CD4-positive, CD25-positive, alpha-beta regulatory T cell (primary cell): ENCODE data around the gene WNT4. TPM values are rescaled to one million over a fixed set of nuclear protein-coding genes. Genes with fewer than 3 reads are reported as not detected.
A peak's percentile ranks its signal among the peaks of the same experiment; 100 is the strongest.

ENCODE experiments used
- ATAC-seq, 2 donors: fragments of 150-1000 bp; cut with Tn5 transposase; one replicate each; pipeline ENCODE4 v1.10.0; 2021; ENCODE audit warnings: low read depth in 2 of 2, moderate number of reproducible peaks in 2 of 2, moderate library complexity in 1 of 2
- DNase-seq, 3 donors: peaks; one replicate each; pipeline versions ENCODE4 v3.0.0 to v3.0.0-alpha.2; 2012 to 2022; ENCODE audit warnings: mixed read lengths in 1 of 3
- H3K27ac ChIP-seq: one replicate; pipeline ENCODE4 v1.7.0; 2013; ENCODE audit warnings: mild to moderate bottlenecking, low read length; ENCODE audit not compliant: insufficient read depth, poor library complexity, severe bottlenecking
- H3K27me3 ChIP-seq: one replicate; pipeline ENCODE4 v1.7.0; 2013; ENCODE audit warnings: low read length; ENCODE audit not compliant: control insufficient read depth, insufficient read depth
- H3K36me3 ChIP-seq: one replicate; pipeline ENCODE4 v1.7.0; 2013; ENCODE audit warnings: mild to moderate bottlenecking, low read length, moderate library complexity; ENCODE audit not compliant: control insufficient read depth, insufficient read depth
- H3K4me1 ChIP-seq: 2 replicates; pipeline ENCODE4 v1.7.0; 2013; ENCODE audit warnings: mild to moderate bottlenecking, low read length; ENCODE audit not compliant: insufficient read depth, control insufficient read depth, poor library complexity, severe bottlenecking
- H3K4me3 ChIP-seq: one replicate; pipeline ENCODE4 v1.7.0; 2013; ENCODE audit warnings: low read depth, mild to moderate bottlenecking, low read length, moderate library complexity
- H3K9me3 ChIP-seq, 2 experiments: 1 replicate in 1 of 2; 2 replicates in 1 of 2; pipeline ENCODE4 v1.7.0; 2013; ENCODE audit warnings: low read length in 2 of 2, mild to moderate bottlenecking in 1 of 2, moderate library complexity in 1 of 2; ENCODE audit not compliant: control insufficient read depth in 2 of 2
- H3K27ac Mint-ChIP-seq, 3 donors: one replicate each; pipeline ENCODE4 v1.8.0; 2020 to 2022; ENCODE audit warnings: mild to moderate bottlenecking in 3 of 3, mixed read lengths in 3 of 3, moderate library complexity in 2 of 3
- H3K27me3 Mint-ChIP-seq: one replicate; pipeline ENCODE4 v1.8.0; 2022; ENCODE audit warnings: mild to moderate bottlenecking, mixed read lengths
- H3K36me3 Mint-ChIP-seq: one replicate; pipeline ENCODE4 v1.8.0; 2020; ENCODE audit warnings: mixed read lengths
- H3K4me1 Mint-ChIP-seq, 4 donors: one replicate each; pipeline ENCODE4 v1.8.0; 2020 to 2022; ENCODE audit warnings: mixed read lengths in 4 of 4, mild to moderate bottlenecking in 1 of 4
- H3K4me3 Mint-ChIP-seq, 4 donors: one replicate each; pipeline ENCODE4 v1.8.0; 2020 to 2022; ENCODE audit warnings: mild to moderate bottlenecking in 4 of 4, mixed read lengths in 4 of 4, moderate library complexity in 3 of 4
- H3K9me3 Mint-ChIP-seq, 7 donors: one replicate each; pipeline ENCODE4 v1.8.0; 2020 to 2022; ENCODE audit warnings: mixed read lengths in 7 of 7, mild to moderate bottlenecking in 3 of 7, moderate library complexity in 2 of 7
- polyA plus RNA-seq, 4 donors: library from polyadenylated mRNA; unstranded; fragments of 300-500 nt; fragmentation: Illumina TruSeq; gene quantifications; one replicate each; pipeline ENCODE4 v1.2.3, GENCODE V29; 2021
- total RNA-seq: library from RNA; stranded (reverse); gene quantifications from one replicate; pipeline ENCODE4 v1.2.3, GENCODE V29; 2022

Gene WNT4
- total and polyA plus RNA-seq, 5 donors from 2014 or later: 0.06 to 0.13 TPM; not detected in 3

- H3K36me3 Mint-ChIP-seq: no peaks in the 10 kb centered on the region
- H3K9me3 Mint-ChIP-seq: no peaks in the 10 kb centered on the region
- H3K4me3 Mint-ChIP-seq: no peak overlapping the region
- H3K4me1 ChIP-seq: no peaks in the 10 kb centered on the region
- H3K27me3 ChIP-seq: no peaks in the 10 kb centered on the region
- DNase-seq (no peak), ATAC-seq (no peak)
- no peak overlapping the region for H3K4me3 ChIP-seq
- H3K9me3 ChIP-seq: no peaks in the 10 kb centered on the region
- no peak overlapping the region for H3K27ac ChIP-seq
- no peak overlapping the region for H3K27ac Mint-ChIP-seq
- H3K4me1 Mint-ChIP-seq: no peaks in the 10 kb centered on the region
- peaks cover 26% of the 10 kb centered on the region for H3K27me3 Mint-ChIP-seq
- no peaks in the 10 kb centered on the region for H3K36me3 ChIP-seq
Observed at GRCh38 chr1:22159891-22160290, 17.0 kb upstream of the WNT4 start.

GRCh38 chr1:22158654-22159053 lies 15.8 kb upstream of the WNT4 start:
- no peak overlapping the region for H3K4me3 ChIP-seq
- no peaks in the 10 kb centered on the region for H3K36me3 ChIP-seq
- DNase-seq (no peak), ATAC-seq (no peak)
- no peaks in the 10 kb centered on the region for H3K9me3 ChIP-seq
- no peaks in the 10 kb centered on the region for H3K36me3 Mint-ChIP-seq
- no peaks in the 10 kb centered on the region for H3K9me3 Mint-ChIP-seq
- no peaks in the 10 kb centered on the region for H3K4me1 ChIP-seq
- no peak overlapping the region for H3K27ac Mint-ChIP-seq
- H3K27me3 Mint-ChIP-seq: peaks cover 37% of the 10 kb centered on the region
- no peaks in the 10 kb centered on the region for H3K4me1 Mint-ChIP-seq
- H3K27ac ChIP-seq: no peak overlapping the region
- H3K27me3 ChIP-seq: no peaks in the 10 kb centered on the region
- no peak overlapping the region for H3K4me3 Mint-ChIP-seq

- H3K4me3 Mint-ChIP-seq: no peak overlapping the region
- no peaks in the 10 kb centered on the region for H3K36me3 Mint-ChIP-seq
- Histone ChIP-seq H3K9me3 (no peaks in the 10 kb centered on the region), H3K27me3 (no peaks in the 10 kb centered on the region), H3K36me3 (no peaks in the 10 kb centered on the region), H3K27ac (no peak overlapping the region), H3K4me1 (no peaks in the 10 kb centered on the region), H3K4me3 (no peak overlapping the region)
- no peak overlapping the region for H3K27ac Mint-ChIP-seq
- H3K9me3 Mint-ChIP-seq: no peaks in the 10 kb centered on the region
- ATAC-seq: no peak
- no peak for DNase-seq
- H3K4me1 Mint-ChIP-seq: no peaks in the 10 kb centered on the region
- peaks cover 47% of the 10 kb centered on the region for H3K27me3 Mint-ChIP-seq
Observed at GRCh38 chr1:22157359-22157966, 14.6 kb upstream of the WNT4 start.

GRCh38 chr1:22155517-22155916 lies 12.6 kb upstream of the WNT4 start:
- Histone ChIP-seq H3K9me3 (no peaks in the 10 kb centered on the region), H3K36me3 (no peaks in the 10 kb centered on the region), H3K27me3 (no peaks in the 10 kb centered on the region), H3K4me1 (no peaks in the 10 kb centered on the region), H3K4me3 (no peak overlapping the region), H3K27ac (no peak overlapping the region)
- no peak for DNase-seq
- peaks cover 54% of the 10 kb centered on the region for H3K27me3 Mint-ChIP-seq
- H3K36me3 Mint-ChIP-seq: no peaks in the 10 kb centered on the region
- no peak overlapping the region for H3K27ac Mint-ChIP-seq
- H3K9me3 Mint-ChIP-seq: no peaks in the 10 kb centered on the region
- ATAC-seq: no peak
- H3K4me3 Mint-ChIP-seq: no peak overlapping the region
- H3K4me1 Mint-ChIP-seq: no peaks in the 10 kb centered on the region

- ATAC-seq (no peak), DNase-seq (no peak)
- no peak overlapping the region for H3K4me3 ChIP-seq
- Mint-ChIP-seq H3K4me1 (no peaks in the 10 kb centered on the region), H3K27ac (no peak overlapping the region), H3K4me3 (no peak overlapping the region), H3K9me3 (no peaks in the 10 kb centered on the region), H3K27me3 (peaks cover 52% of the 10 kb centered on the region), H3K36me3 (no peaks in the 10 kb centered on the region)
- no peaks in the 10 kb centered on the region for H3K36me3 ChIP-seq
- no peaks in the 10 kb centered on the region for H3K4me1 ChIP-seq
- no peaks in the 10 kb centered on the region for H3K27me3 ChIP-seq
- no peaks in the 10 kb centered on the region for H3K9me3 ChIP-seq
- H3K27ac ChIP-seq: no peak overlapping the region
Observed at GRCh38 chr1:22154626-22155025, 11.7 kb upstream of the WNT4 start.

GRCh38 chr1:22153660-22154437 lies 11.0 kb upstream of the WNT4 start:
- DNase-seq (no peak), ATAC-seq (no peak)
- Histone ChIP-seq H3K4me1 (no peaks in the 10 kb centered on the region), H3K4me3 (no peak overlapping the region), H3K27ac (no peak overlapping the region), H3K36me3 (no peaks in the 10 kb centered on the region), H3K9me3 (no peaks in the 10 kb centered on the region), H3K27me3 (peaks cover 1% of the 10 kb centered on the region)
- Mint-ChIP-seq H3K36me3 (no peaks in the 10 kb centered on the region), H3K4me3 (no peak overlapping the region), H3K27ac (no peak overlapping the region), H3K4me1 (no peaks in the 10 kb centered on the region), H3K27me3 (peaks cover 53% of the 10 kb centered on the region), H3K9me3 (no peaks in the 10 kb centered on the region)

- no peak overlapping the region for H3K27ac ChIP-seq
- no peak overlapping the region for H3K4me3 ChIP-seq
- Mint-ChIP-seq H3K4me3 (no peak overlapping the region), H3K4me1 (no peaks in the 10 kb centered on the region), H3K27me3 (peaks cover 59% of the 10 kb centered on the region), H3K9me3 (no peaks in the 10 kb centered on the region), H3K27ac (peak overlapping the region in 1 of 3 donors; percentile 15), H3K36me3 (no peaks in the 10 kb centered on the region)
- ATAC-seq (no peak), DNase-seq (no peak)
- H3K36me3 ChIP-seq: no peaks in the 10 kb centered on the region
- H3K9me3 ChIP-seq: no peaks in the 10 kb centered on the region
- H3K27me3 ChIP-seq: peaks cover 6% of the 10 kb centered on the region
- H3K4me1 ChIP-seq: no peaks in the 10 kb centered on the region
Observed at GRCh38 chr1:22150923-22151322, 8.0 kb upstream of the WNT4 start.
